HFF-Myc (cell line): ENCODE data around the gene CYP4V2.

Experiments used
- DNase-seq: peaks from one replicate; pipeline ENCODE4 v3.0.0-alpha.2; 2011; ENCODE audit warnings: low read depth; ENCODE audit errors: extremely low read depth
- H3K4me3 ChIP-seq: replicated peaks from 2 replicates; pipeline ENCODE4 v1.5.1; 2011; ENCODE audit warnings: low read depth, mild to moderate bottlenecking, control low read depth, low read length
- TF ChIP-seq, protein P1 (sequence below): IDR thresholded peaks from 2 replicates; pipeline ENCODE4 v1.5.1; 2012; ENCODE audit warnings: mild to moderate bottlenecking, low read depth, low read length, control low read depth; ENCODE audit errors: missing control alignments

The CYP4V2 gene

DNA sequence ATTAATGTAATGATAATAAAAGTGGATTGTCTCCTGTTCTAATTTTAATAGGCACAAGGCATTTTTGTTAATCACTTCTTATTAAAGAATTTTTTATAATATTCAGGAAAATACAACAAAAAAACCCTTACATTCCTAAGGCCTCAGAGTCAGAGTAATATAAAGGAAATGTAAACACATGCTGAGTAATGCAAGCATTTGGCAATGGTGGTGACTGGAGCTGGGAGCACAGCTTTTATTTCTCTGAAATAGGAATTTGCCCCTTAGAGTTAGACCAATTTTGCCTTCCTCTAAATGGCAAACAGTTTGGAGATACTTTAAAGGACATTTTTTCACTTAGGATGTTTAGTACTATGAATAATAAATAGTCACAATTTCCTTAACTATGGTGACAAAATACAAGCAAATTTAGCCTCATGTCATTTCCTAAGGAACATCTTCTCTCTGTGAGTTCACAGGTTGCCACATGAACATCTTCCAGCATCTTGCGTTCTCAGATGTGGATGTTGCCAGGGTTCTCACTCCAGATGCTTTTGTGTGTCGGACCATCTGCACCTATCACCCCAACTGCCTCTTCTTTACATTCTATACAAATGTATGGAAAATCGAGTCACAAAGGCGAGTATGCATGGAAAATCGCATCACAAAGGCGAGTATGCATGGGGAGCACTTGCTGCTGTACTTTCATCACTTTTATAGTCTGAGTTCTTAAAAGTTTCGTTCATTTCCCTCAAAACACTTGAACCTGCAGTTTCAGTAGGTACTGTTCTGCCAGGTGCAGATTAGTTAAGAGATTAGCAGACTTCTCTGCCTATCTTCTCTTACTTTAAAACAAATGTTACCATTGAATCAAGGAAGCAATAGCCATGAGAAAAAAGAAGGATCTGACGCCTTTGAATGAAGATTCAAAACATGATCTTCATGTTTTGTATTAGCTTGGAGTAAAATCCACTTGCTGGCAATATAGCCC lies 58.7 kb downstream of the CYP4V2 start:
- no peak overlapping the region for H3K4me3 ChIP-seq
- no peak for DNase-seq
- TF ChIP-seq, protein P1, sequence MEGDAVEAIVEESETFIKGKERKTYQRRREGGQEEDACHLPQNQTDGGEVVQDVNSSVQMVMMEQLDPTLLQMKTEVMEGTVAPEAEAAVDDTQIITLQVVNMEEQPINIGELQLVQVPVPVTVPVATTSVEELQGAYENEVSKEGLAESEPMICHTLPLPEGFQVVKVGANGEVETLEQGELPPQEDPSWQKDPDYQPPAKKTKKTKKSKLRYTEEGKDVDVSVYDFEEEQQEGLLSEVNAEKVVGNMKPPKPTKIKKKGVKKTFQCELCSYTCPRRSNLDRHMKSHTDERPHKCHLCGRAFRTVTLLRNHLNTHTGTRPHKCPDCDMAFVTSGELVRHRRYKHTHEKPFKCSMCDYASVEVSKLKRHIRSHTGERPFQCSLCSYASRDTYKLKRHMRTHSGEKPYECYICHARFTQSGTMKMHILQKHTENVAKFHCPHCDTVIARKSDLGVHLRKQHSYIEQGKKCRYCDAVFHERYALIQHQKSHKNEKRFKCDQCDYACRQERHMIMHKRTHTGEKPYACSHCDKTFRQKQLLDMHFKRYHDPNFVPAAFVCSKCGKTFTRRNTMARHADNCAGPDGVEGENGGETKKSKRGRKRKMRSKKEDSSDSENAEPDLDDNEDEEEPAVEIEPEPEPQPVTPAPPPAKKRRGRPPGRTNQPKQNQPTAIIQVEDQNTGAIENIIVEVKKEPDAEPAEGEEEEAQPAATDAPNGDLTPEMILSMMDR = no peak

DNA sequence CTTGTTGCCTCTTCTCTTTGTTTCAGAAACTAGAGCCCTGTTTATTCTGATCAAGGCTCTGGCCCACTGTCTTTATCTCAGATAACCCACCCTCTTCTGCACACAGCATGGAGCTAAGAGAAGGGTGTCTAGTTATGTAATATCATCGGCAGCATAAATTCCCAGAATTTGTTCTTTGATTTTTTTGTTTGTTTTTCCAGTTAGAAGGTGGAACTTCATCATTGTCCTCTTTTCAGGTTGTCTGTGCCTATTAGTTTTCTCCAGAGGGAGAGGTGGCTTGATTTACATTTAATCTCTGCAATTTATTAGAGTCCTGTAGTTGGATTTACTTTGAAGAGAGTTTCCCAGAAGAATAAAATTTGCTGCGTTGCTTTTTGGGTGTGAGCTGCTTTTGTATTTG lies 59.4 kb downstream of the CYP4V2 start:
- TF ChIP-seq, protein P1 = no peak
- DNase-seq = no peak
- H3K4me3 ChIP-seq = no peak overlapping the region

DNA sequence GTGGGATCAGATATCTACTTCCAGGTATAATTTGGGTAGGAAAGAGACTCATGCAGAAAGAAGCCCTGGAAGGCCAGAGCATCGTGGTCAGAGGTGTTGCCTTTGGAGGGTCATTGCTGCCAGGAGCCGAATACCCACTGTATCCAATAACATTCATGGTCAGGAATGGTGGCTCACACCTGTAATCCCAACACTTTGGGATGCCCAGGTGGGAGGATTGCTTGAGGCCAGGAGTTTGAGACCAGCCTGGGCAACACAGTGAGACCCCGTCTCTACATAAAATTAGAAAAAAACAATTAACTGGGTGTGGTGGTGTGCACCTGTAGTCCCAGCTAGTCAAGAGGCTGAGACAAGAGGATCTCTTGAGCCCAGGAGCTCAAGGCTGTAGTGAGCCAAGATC lies 63.8 kb downstream of the CYP4V2 start:
- H3K4me3 ChIP-seq = no peak overlapping the region
- no peak for DNase-seq
- TF ChIP-seq, protein P1 = no peak

DNA sequence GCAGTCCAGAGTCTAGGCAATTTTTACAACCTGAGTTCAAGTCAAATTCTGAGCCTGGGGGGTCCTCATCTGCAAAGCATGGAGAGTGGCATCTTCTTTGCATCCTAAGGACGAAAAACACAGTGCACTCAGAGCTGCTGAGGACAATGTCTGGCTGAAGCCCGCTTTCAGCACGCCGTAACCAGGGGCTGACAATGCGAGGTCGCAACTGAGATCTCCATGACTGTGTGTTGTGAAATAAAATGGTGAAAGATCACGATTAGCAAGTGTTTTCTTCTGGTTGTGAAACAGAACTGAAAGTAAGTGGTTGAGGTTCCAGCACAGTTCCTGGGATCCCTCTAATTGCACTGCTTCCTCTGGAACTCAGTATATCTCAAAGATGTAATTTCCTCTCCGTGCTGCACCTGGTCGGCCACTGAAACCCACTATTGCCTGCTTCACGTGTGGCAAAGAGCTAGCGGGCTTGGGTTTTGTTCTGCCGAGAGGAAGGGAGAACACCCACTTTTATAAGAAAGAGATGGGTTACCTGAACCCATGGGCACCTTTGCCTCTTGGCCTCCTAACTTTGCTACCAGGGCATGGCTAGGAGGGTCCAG lies 66.9 kb downstream of the CYP4V2 start:
- TF ChIP-seq, protein P1 = no peak

DNA sequence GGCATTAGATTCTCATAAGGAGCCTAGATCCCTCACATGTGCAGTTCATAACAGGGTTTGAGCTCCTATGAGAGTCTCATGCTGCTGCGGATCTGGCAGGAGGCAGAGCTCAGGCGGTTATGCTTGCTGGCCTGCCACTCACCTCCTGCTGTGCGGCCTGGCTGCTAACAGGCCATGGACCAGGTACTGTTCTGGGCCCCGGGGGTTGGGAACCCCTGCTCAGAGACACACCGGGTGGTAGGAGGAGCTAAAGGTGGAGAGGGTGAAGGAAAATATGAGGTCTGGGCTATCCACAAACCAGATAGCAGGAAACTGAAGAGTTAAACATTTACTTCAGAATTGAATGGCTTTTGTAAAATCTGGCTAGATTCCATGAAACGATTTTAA lies 68.7 kb downstream of the CYP4V2 start:
- DNase-seq = no peak
- TF ChIP-seq, protein P1 = no peak
- no peak overlapping the region for H3K4me3 ChIP-seq

More for the DNA sequence above, 66.9 kb downstream of the CYP4V2 start:
- H3K4me3 ChIP-seq = no peak overlapping the region
- no peak for DNase-seq
